K562 (cell line): ENCODE data around the gene PARP4. TPM values are rescaled to one million over a fixed set of nuclear protein-coding genes. Genes with fewer than 3 reads are reported as not detected.
"Not testable (repeated sequence)": the region's sequence is repeated elsewhere in the genome, so short reads cannot be mapped to it uniquely, and the experiment has no call there.

Experiments used
- ATAC-seq: fragments of 200-7000 bp; cut with Tn5 transposase; 3 replicates; pipeline ENCODE4 v1.9.1; 2020; ENCODE audit warnings: moderate library complexity
- BruUV-seq: library from RNA; stranded (reverse); fragments of 400-500 nt; replicated peaks from 2 replicates; lab custom pipeline; 2021; lab: Mats Ljungman, UMichigan
- CTCF ChIA-PET: fragments of 300-600 bp; formaldehyde crosslinking; extraction: SDS; loops from one replicate; lab custom pipeline; 2021; ENCODE audit warnings: low intra/inter-chr PET ratio; lab: Yijun Ruan, JAX
- POLR2A ChIA-PET: fragments of 300-600, 350-650 bp; sonication (Branson Sonifier 250); formaldehyde crosslinking; extraction: SDS; loops from one replicate; lab custom pipeline; 2021; ENCODE audit warnings: antibody characterized with exemption, inconsistent platforms; lab: Yijun Ruan, JAX
- DNase-seq, 4 experiments: peaks; one replicate each; pipeline versions ENCODE4 v3.0.0 to v3.0.0-alpha.2; 2011 to 2018; ENCODE audit warnings: low spot score in 3 of 4, mixed read lengths in 3 of 4; ENCODE audit errors: extremely low read depth in 1 of 4
- FAIRE-seq: peaks from 2 replicates; lab custom pipeline; 2011; peaks lifted over from hg19 to GRCh38; lab: Jason Lieb, UNC
- H2AFZ ChIP-seq: 2 replicates; pipeline ENCODE4 v1.6.0; 2011; ENCODE audit warnings: low read depth, low read length, control low read depth, inconsistent platforms
- H3K27ac ChIP-seq: fragments of 200-600 bp; 3 replicates; pipeline ENCODE4 v1.8.0; 2011; ENCODE audit warnings: low read depth, mild to moderate bottlenecking, control low read depth, inconsistent platforms, low read length, moderate library complexity, mixed read lengths; ENCODE audit errors: extremely low read depth
- H3K27me3 ChIP-seq, 2 experiments: fragments of 300-600 bp in 1 of 2; 2 replicates in 1 of 2; 3 replicates in 1 of 2; pipeline versions ENCODE4 v1.6.0 to v1.8.0; 2011; ENCODE audit warnings: inconsistent platforms in 2 of 2, low read length in 2 of 2, mild to moderate bottlenecking in 1 of 2, mixed read lengths in 1 of 2, moderate library complexity in 1 of 2; ENCODE audit not compliant: control insufficient read depth in 2 of 2, insufficient read depth in 2 of 2
- H3K36me3 ChIP-seq: fragments of 300-600 bp; 3 replicates; pipeline ENCODE4 v1.8.0; 2011; ENCODE audit warnings: mild to moderate bottlenecking, low read length, inconsistent platforms; ENCODE audit not compliant: control insufficient read depth, insufficient read depth
- H3K4me1 ChIP-seq, 2 experiments: fragments of 200-600 bp in 1 of 2; replicated peaks in 1 of 2; 2 replicates in 1 of 2; 3 replicates in 1 of 2; pipeline versions ENCODE4 v1.5.1 to v1.8.0; 2011; ENCODE audit warnings: inconsistent platforms in 2 of 2, low read length in 2 of 2, mild to moderate bottlenecking in 1 of 2, mixed read lengths in 1 of 2, moderate library complexity in 1 of 2; ENCODE audit not compliant: control insufficient read depth in 2 of 2, insufficient read depth in 2 of 2
- H3K4me2 ChIP-seq: 2 replicates; pipeline ENCODE4 v1.6.1; 2011; ENCODE audit warnings: low read length, control low read depth, inconsistent platforms, mixed read lengths; ENCODE audit not compliant: insufficient read depth
- H3K4me3 ChIP-seq: fragments of 200-600 bp; sonication (generic), shearing (Covaris generic); 2 replicates; pipeline ENCODE4 v1.5.1; 2016; ENCODE audit warnings: control low read depth, inconsistent platforms
- H3K79me2 ChIP-seq: fragments of 200-600 bp; 3 replicates; pipeline ENCODE4 v1.8.0; 2011; ENCODE audit warnings: low read length, inconsistent platforms; ENCODE audit not compliant: control insufficient read depth, insufficient read depth
- H3K9ac ChIP-seq, 2 experiments: 2 replicates each; pipeline versions ENCODE4 v1.6.0 to v1.6.1; 2011; ENCODE audit warnings: low read depth in 2 of 2, low read length in 2 of 2, control low read depth in 1 of 2, inconsistent platforms in 1 of 2, mild to moderate bottlenecking in 1 of 2, mixed read lengths in 1 of 2; ENCODE audit not compliant: insufficient read depth in 1 of 2
- H3K9me1 ChIP-seq: one replicate; pipeline ENCODE4 v1.6.0; 2011; ENCODE audit warnings: inconsistent platforms, mild to moderate bottlenecking, low read length, moderate library complexity; ENCODE audit not compliant: control insufficient read depth, insufficient read depth
- H3K9me3 ChIP-seq: replicated peaks from 2 replicates; pipeline ENCODE4 v1.5.1; 2011; ENCODE audit warnings: low read depth, low read length, inconsistent platforms; ENCODE audit not compliant: control insufficient read depth, insufficient read depth
- H4K20me1 ChIP-seq: replicated peaks from 2 replicates; pipeline ENCODE4 v1.6.1; 2011; ENCODE audit warnings: low read length, inconsistent platforms, mixed read lengths; ENCODE audit not compliant: control insufficient read depth, insufficient read depth
- CREB5 ChIP-seq: fragments of 250-450 bp; sonication (Bioruptor Pico); IDR thresholded peaks from 2 replicates; pipeline ENCODE4 v1.5.0; 2020; ENCODE audit warnings: mild to moderate bottlenecking
- GTF2F1 ChIP-seq: IDR thresholded peaks from 2 replicates; pipeline ENCODE4 v1.6.1; 2011; ENCODE audit warnings: low read depth, low read length, improper control_type of control experiment
- MBD1 ChIP-seq: fragments of 250-450 bp; sonication (Bioruptor Pico); IDR thresholded peaks from 2 replicates; pipeline ENCODE4 v1.8.0; 2022; ENCODE audit warnings: inconsistent platforms
- TCFL5 ChIP-seq: fragments of 250-450 bp; sonication (Bioruptor Pico); conservative IDR thresholded peaks from 2 replicates; pipeline ENCODE4 v1.6.1; 2021; ENCODE audit warnings: mild to moderate bottlenecking, moderate library complexity, matching md5 sums
- WGBS: fragments of 100-300 bp; shearing (Covaris generic); methylation state at CpG from one replicate; pipeline ENCODE4 v1.1.6; 2016; ENCODE audit warnings: low coverage, mixed read lengths; ENCODE audit not compliant: insufficient coverage; ENCODE audit errors: missing lambda C conversion rate; 5-methylcytosine and 5-hydroxymethylcytosine counted together
- in situ Hi-C: fragments of 300-500 bp; cut with MboI; formaldehyde crosslinking; loops from 4 replicates; pipeline ENCODE4 v1.15.0; 2018; ENCODE audit warnings: inconsistent platforms, mixed read lengths
- intact Hi-C: fragments of 100-400 bp; cut with micrococcal nuclease; formaldehyde crosslinking; loops from 2 replicates; pipeline ENCODE4 v1.14.2; 2022
- polyA plus RNA-seq, 8 experiments: library from polyadenylated mRNA; depleted of rRNA in 4 of 8; stranded (reverse) in 5 of 8; unstranded in 3 of 8; fragments of >200 nt; fragmentation: Nextera tagmentation in 2 of 8; fragmentation: Illumina TruSeq in 1 of 8; extraction: Ambion mirVana in 2 of 8; extraction: Trizol in 1 of 8; gene quantifications; 2 replicates each; pipeline versions ENCODE4 v1.2.1 to v1.2.3, GENCODE V29; 2011 to 2014; ENCODE audit warnings: inconsistent platforms in 1 of 8, missing spikeins in 1 of 8
- total RNA-seq, 7 experiments: library from RNA; depleted of rRNA in 6 of 7; stranded (reverse); fragments of >200 nt in 6 of 7; fragmentation: Illumina TruSeq in 2 of 7; extraction: Trizol in 2 of 7; gene quantifications; 2 replicates each; pipeline versions ENCODE4 v1.2.1 to v1.2.3, GENCODE V29; 2011 to 2021; ENCODE audit warnings: low replicate concordance in 1 of 7

Gene PARP4
- total and polyA plus RNA-seq, 9 of the 15 experiments (the other 6 are each of a cell fraction or from before 2014, with no cell fraction given): 6.3 to 26.3 (median 18.8) TPM

GRCh38 chr13:24392972-24393371 lies 119.6 kb downstream of the PARP4 start:
- in situ Hi-C loops: no loop called here
- no peaks in the 10 kb centered on the region for H3K4me1 ChIP-seq
- FAIRE-seq (no peak), DNase-seq (no peak), ATAC-seq (no peak)
- no TSS peak for BruUV-seq
- WGBS: 0% methylated on average over 2 of the region's 4 CpGs
- CTCF ChIA-PET: no interaction called here
- POLR2A ChIA-PET: no interaction called here
- H3K79me2 ChIP-seq: no peaks in the 10 kb centered on the region
- no peak overlapping the region for H3K27ac ChIP-seq
- H3K9me3 ChIP-seq: 0 out of 2 replicates have a peak, but pooled peaks cover 2% of the 10 kb centered on the region
- no peak overlapping the region for H3K4me2 ChIP-seq
- H3K27me3 ChIP-seq: peaks cover 0 to 4% of the 10 kb centered on the region in 2 experiments; a peak in 1 of 5 replicates
- no peak overlapping the region for H3K4me3 ChIP-seq
- H4K20me1 ChIP-seq: no peaks in the 10 kb centered on the region
- no peak for TF ChIP-seq CREB5 (CRISPR knock-in tag)
- TF ChIP-seq MBD1: no peak
- TF ChIP-seq TCFL5: no peak
- TF ChIP-seq GTF2F1: no peak
- no peaks in the 10 kb centered on the region for H3K9me1 ChIP-seq
- no peaks in the 10 kb centered on the region for H3K36me3 ChIP-seq
- H2AFZ ChIP-seq: no peak overlapping the region
- no peak overlapping the region for H3K9ac ChIP-seq
- intact Hi-C loops: no loop called here

- H3K4me3 ChIP-seq, H4K20me1 ChIP-seq, H3K4me2 ChIP-seq, H3K9me1 ChIP-seq, ATAC-seq, POLR2A ChIA-PET, in situ Hi-C loops, H3K36me3 ChIP-seq, H3K27ac ChIP-seq, H2AFZ ChIP-seq, H3K27me3 ChIP-seq, H3K9me3 ChIP-seq, CTCF ChIA-PET, H3K9ac ChIP-seq, H3K4me1 ChIP-seq, FAIRE-seq, intact Hi-C loops, H3K79me2 ChIP-seq, DNase-seq, BruUV-seq: not testable (repeated sequence)
- 14% methylated on average over 13 of the region's 27 CpGs for WGBS
These were observed 120.6 kb downstream of the PARP4 start for GRCh38 chr13:24391771-24392683.

GRCh38 chr13:24390795-24391194 lies 121.8 kb downstream of the PARP4 start:
- H3K27me3 ChIP-seq, intact Hi-C loops, H3K4me3 ChIP-seq, FAIRE-seq, H2AFZ ChIP-seq, H3K27ac ChIP-seq, DNase-seq, H3K9ac ChIP-seq, H3K4me2 ChIP-seq, CTCF ChIA-PET, H4K20me1 ChIP-seq, H3K9me3 ChIP-seq, H3K79me2 ChIP-seq, H3K36me3 ChIP-seq, H3K4me1 ChIP-seq, in situ Hi-C loops, BruUV-seq, ATAC-seq, POLR2A ChIA-PET, H3K9me1 ChIP-seq: not testable (repeated sequence)
- 0% methylated on average over 4 of the region's 9 CpGs for WGBS
